OCI-LY1 (cell line): ENCODE results near the gene KRT32.

Source experiments
- H2AFZ ChIP-seq: fragments of 200-600 bp; sonication (generic), shearing (Covaris generic); 2 replicates; pipeline ENCODE4 v1.6.0; 2014; ENCODE audit warnings: antibody characterized with exemption, mild to moderate bottlenecking, low read length
- H3F3A ChIP-seq: fragments of 200-600 bp; sonication (generic), shearing (Covaris generic); 2 replicates; pipeline ENCODE4 v1.6.0; 2014; ENCODE audit warnings: mild to moderate bottlenecking, antibody characterized with exemption, low read length, moderate library complexity; ENCODE audit not compliant: insufficient read depth
- H3K27ac ChIP-seq: fragments of 200-600 bp; sonication (generic); 2 replicates; pipeline ENCODE4 v1.5.1; 2014; ENCODE audit warnings: low read length, mixed run types, mild to moderate bottlenecking, low read depth; ENCODE audit not compliant: poor library complexity, severe bottlenecking
- H3K27me3 ChIP-seq: fragments of 200-600 bp; sonication (generic); 2 replicates; pipeline ENCODE4 v1.6.0; 2014; ENCODE audit warnings: antibody characterized with exemption, mild to moderate bottlenecking, low read length, moderate library complexity; ENCODE audit not compliant: insufficient read depth
- H3K36me3 ChIP-seq: fragments of 200-600 bp; sonication (generic); 2 replicates; pipeline ENCODE4 v1.6.1; 2014; ENCODE audit warnings: mild to moderate bottlenecking, antibody characterized with exemption, low read length, moderate library complexity, mixed read lengths; ENCODE audit not compliant: insufficient read depth
- H3K4me1 ChIP-seq: fragments of 200-600 bp; sonication (generic); 2 replicates; pipeline ENCODE4 v1.5.1; 2014; ENCODE audit warnings: mild to moderate bottlenecking, low read length, moderate library complexity; ENCODE audit not compliant: insufficient read depth, severe bottlenecking
- H3K4me2 ChIP-seq: fragments of 200-600 bp; sonication (generic), shearing (Covaris generic); 2 replicates; pipeline ENCODE4 v1.6.1; 2014; ENCODE audit warnings: low read length
- H3K4me3 ChIP-seq: fragments of 200-600 bp; sonication (generic); 2 replicates; pipeline ENCODE4 v1.5.1; 2014; ENCODE audit warnings: low read length, low read depth, mild to moderate bottlenecking, mixed read lengths; ENCODE audit not compliant: poor library complexity, severe bottlenecking
- H3K79me2 ChIP-seq: fragments of 200-600 bp; shearing (Covaris generic); 2 replicates; pipeline ENCODE4 v1.6.1; 2016; ENCODE audit warnings: mixed run types, low read length, mixed read lengths; ENCODE audit not compliant: insufficient read depth
- H3K9ac ChIP-seq: fragments of 200-600 bp; sonication (generic), shearing (Covaris generic); 2 replicates; pipeline ENCODE4 v1.6.1; 2014; ENCODE audit warnings: mild to moderate bottlenecking, low read length, mixed read lengths
- H3K9me2 ChIP-seq: fragments of 200-600 bp; sonication (generic), shearing (Covaris generic); 2 replicates; pipeline ENCODE4 v1.6.1; 2014; ENCODE audit warnings: low read depth, mild to moderate bottlenecking, low read length, mixed read lengths
- H3K9me3 ChIP-seq: fragments of 200-600 bp; shearing (Covaris generic); 2 replicates; pipeline ENCODE4 v1.6.1; 2014; ENCODE audit warnings: low read length, mixed read lengths
- H4K20me1 ChIP-seq: fragments of 200-600 bp; sonication (generic), shearing (Covaris generic); 2 replicates; pipeline ENCODE4 v1.6.0; 2016; ENCODE audit warnings: mild to moderate bottlenecking, low read length; ENCODE audit not compliant: insufficient read depth
- CTCF ChIP-seq: fragments of 200-600 bp; sonication (generic), shearing (Covaris generic); IDR thresholded peaks from 2 replicates; pipeline ENCODE4 v1.5.1; 2017; ENCODE audit warnings: mild to moderate bottlenecking, antibody characterized with exemption, low read length, moderate library complexity, mixed read lengths
- EZH2 ChIP-seq: fragments of 200-600 bp; sonication (generic), shearing (Covaris generic); IDR thresholded peaks from 2 replicates; pipeline ENCODE4 v1.8.0; 2017; ENCODE audit warnings: borderline replicate concordance, mixed run types, mild to moderate bottlenecking, antibody characterized with exemption, low read length, moderate library complexity, mixed read lengths

The KRT32 gene

DNA sequence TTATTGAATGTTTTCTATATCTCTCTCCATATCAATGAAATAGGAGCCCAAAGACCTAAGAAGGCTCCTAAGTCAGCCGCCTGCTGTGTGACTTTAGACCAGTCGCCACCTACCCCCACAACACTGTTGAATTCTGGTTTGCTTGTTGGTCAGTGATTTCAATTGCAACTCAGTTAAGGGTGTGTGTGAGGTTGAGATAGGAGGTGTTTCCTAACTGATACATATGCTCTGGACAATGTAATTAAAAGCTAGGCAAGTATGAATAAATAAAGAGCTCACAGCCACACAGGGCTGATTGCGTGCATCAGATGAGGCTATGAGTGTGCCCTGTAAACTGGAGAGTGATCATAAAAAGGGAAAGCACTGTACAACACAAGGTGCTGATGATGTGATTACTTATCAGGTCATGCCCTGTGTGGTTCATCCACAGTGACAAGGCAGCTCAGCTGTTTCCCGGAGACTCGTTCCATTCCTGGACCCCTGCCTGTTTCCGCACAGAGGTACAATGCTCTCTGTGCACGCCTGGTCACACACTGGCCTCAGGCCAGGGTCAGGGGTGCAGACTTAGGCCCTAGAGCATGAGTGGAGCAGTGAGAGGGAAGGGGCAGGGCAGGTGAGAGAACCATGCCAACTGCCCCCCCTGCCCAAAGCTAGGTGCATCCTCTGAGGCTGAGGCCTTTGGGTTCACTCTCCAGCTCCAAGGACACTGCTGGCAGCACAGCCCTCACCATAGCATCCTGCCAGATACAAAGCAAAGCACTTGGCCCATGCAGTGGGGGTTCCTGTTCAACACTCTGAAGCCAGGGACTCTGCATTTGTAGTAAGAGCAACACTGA is 17.0 kb upstream of the KRT32 start:
- H3K27ac ChIP-seq, result no peak overlapping the region

GRCh38 chr17:41483531-41483930 is 16.3 kb upstream of the KRT32 start:
- no peaks in the 10 kb centered on the region for H3K36me3 ChIP-seq
- H3K9me2 ChIP-seq, result no peaks in the 10 kb centered on the region
- H3K9ac ChIP-seq, result no peak overlapping the region
- no peak overlapping the region for H2AFZ ChIP-seq
- H3K4me3 ChIP-seq, result no peak overlapping the region
- no peak overlapping the region for H3K27ac ChIP-seq
- H3F3A ChIP-seq, result no peaks in the 10 kb centered on the region
- H3K4me2 ChIP-seq, result no peak overlapping the region
- H3K79me2 ChIP-seq, result no peaks in the 10 kb centered on the region
- TF ChIP-seq CTCF (no peak), EZH2 (no peak)
- H3K27me3 ChIP-seq, result 0 out of 2 replicates have a peak, but pooled peaks cover 3% of the 10 kb centered on the region
- no peaks in the 10 kb centered on the region for H3K9me3 ChIP-seq
- no peaks in the 10 kb centered on the region for H4K20me1 ChIP-seq
- no peaks in the 10 kb centered on the region for H3K4me1 ChIP-seq

More for the DNA sequence above, 17.0 kb upstream of the KRT32 start:
- H3K4me3 ChIP-seq, result no peak overlapping the region
- H3K4me1 ChIP-seq, result no peaks in the 10 kb centered on the region
- no peak overlapping the region for H3K4me2 ChIP-seq
- H4K20me1 ChIP-seq, result no peaks in the 10 kb centered on the region
- H3K9me3 ChIP-seq, result no peaks in the 10 kb centered on the region
- H3K9me2 ChIP-seq, result no peaks in the 10 kb centered on the region
- no peak overlapping the region for H3K9ac ChIP-seq
- no peaks in the 10 kb centered on the region for H3K79me2 ChIP-seq
- no peak for TF ChIP-seq CTCF
- no peak overlapping the region for H2AFZ ChIP-seq
- H3K36me3 ChIP-seq, result no peaks in the 10 kb centered on the region
- H3F3A ChIP-seq, result no peaks in the 10 kb centered on the region
- 0 out of 2 replicates have a peak, but pooled peaks cover 3% of the 10 kb centered on the region for H3K27me3 ChIP-seq

- no peak within 1 kb of the TSS for H3K27ac ChIP-seq
- no peak within 1 kb of the TSS for H3K4me2 ChIP-seq
- no peaks in the 10 kb centered on the region for H3K36me3 ChIP-seq
- no peaks in the 10 kb centered on the region for H3F3A ChIP-seq
- TF ChIP-seq CTCF (no peak), EZH2 (no peak)
- H3K4me1 ChIP-seq, result no peaks in the 10 kb centered on the region
- H3K9me2 ChIP-seq, result no peaks in the 10 kb centered on the region
- no peak within 1 kb of the TSS for H3K4me3 ChIP-seq
- H2AFZ ChIP-seq, result no peak within 1 kb of the TSS
- no peaks in the 10 kb centered on the region for H4K20me1 ChIP-seq
- no peak within 1 kb of the TSS for H3K9ac ChIP-seq
- H3K79me2 ChIP-seq, result no peaks in the 10 kb centered on the region
- H3K9me3 ChIP-seq, result no peaks in the 10 kb centered on the region
- H3K27me3 ChIP-seq, result no peaks in the 10 kb centered on the region; the same call in 1 of the 2 replicates
Measured at GRCh38 chr17:41481036-41481435, 13.8 kb upstream of the KRT32 start, which contains the start of gene KRT35. Gene KRT35 (minus strand): TSS chr17:41481151. CDS start chr17:41481097, 54 bp downstream.
